ENCODE data around the gene BRIP1.
"Not testable (repeated sequence)": the region's sequence is repeated elsewhere in the genome, so short reads cannot be mapped to it uniquely, and the experiment has no call there.

The BRIP1 gene

GRCh38 chr17:61673019-61673897 lies 190.1 kb downstream of the BRIP1 start:
- not testable (repeated sequence) for DNase-seq (ENCODE audit: extremely low read depth in 1 of 2, low read depth in 1 of 2)

- DNase-seq (ENCODE audit: extremely low read depth in 1 of 2, low read depth in 1 of 2) = no peak
Observed at GRCh38 chr17:61672140-61672539, 191.2 kb downstream of the BRIP1 start.

- no peak for DNase-seq (ENCODE audit: extremely low read depth in 1 of 2, low read depth in 1 of 2)
Observed at GRCh38 chr17:61670691-61671090, 192.6 kb downstream of the BRIP1 start.

- DNase-seq (ENCODE audit: extremely low read depth in 1 of 2, low read depth in 1 of 2) = no peak
Observed at GRCh38 chr17:61669522-61669921, 193.8 kb downstream of the BRIP1 start.

GRCh38 chr17:61668486-61668885 lies 194.8 kb downstream of the BRIP1 start:
- no peak for DNase-seq (ENCODE audit: extremely low read depth in 1 of 2, low read depth in 1 of 2)

GRCh38 chr17:61666406-61667088 lies 196.8 kb downstream of the BRIP1 start:
- DNase-seq (ENCODE audit: extremely low read depth in 1 of 2, low read depth in 1 of 2) = not testable (repeated sequence)

- DNase-seq (ENCODE audit: extremely low read depth in 1 of 2, low read depth in 1 of 2) = no peak
Observed at GRCh38 chr17:61663310-61663709, 200.0 kb downstream of the BRIP1 start.

GRCh38 chr17:61662741-61663140 lies 200.6 kb downstream of the BRIP1 start:
- DNase-seq (ENCODE audit: extremely low read depth in 1 of 2, low read depth in 1 of 2) = no peak

- DNase-seq (ENCODE audit: extremely low read depth in 1 of 2, low read depth in 1 of 2) = no peak
Observed at GRCh38 chr17:61662186-61662585, 201.1 kb downstream of the BRIP1 start.

GRCh38 chr17:61660746-61661485 lies 202.4 kb downstream of the BRIP1 start:
- no peak for DNase-seq (ENCODE audit: extremely low read depth in 1 of 2, low read depth in 1 of 2)

- no peak for DNase-seq (ENCODE audit: extremely low read depth in 1 of 2, low read depth in 1 of 2)
Observed at GRCh38 chr17:61659437-61659836, 203.9 kb downstream of the BRIP1 start.

GRCh38 chr17:61658183-61658582 lies 205.1 kb downstream of the BRIP1 start:
- DNase-seq (ENCODE audit: extremely low read depth in 1 of 2, low read depth in 1 of 2) = no peak

- DNase-seq (ENCODE audit: extremely low read depth in 1 of 2, low read depth in 1 of 2) = no peak
Observed at GRCh38 chr17:61657338-61657737, 206.0 kb downstream of the BRIP1 start.

- DNase-seq (ENCODE audit: extremely low read depth in 1 of 2, low read depth in 1 of 2) = no peak
Observed at GRCh38 chr17:61656721-61657217, 206.6 kb downstream of the BRIP1 start.

- DNase-seq (ENCODE audit: extremely low read depth in 1 of 2, low read depth in 1 of 2) = no peak
Observed at GRCh38 chr17:61650749-61651148, 212.6 kb downstream of the BRIP1 start.

- no peak for DNase-seq (ENCODE audit: extremely low read depth in 1 of 2, low read depth in 1 of 2)
Observed at GRCh38 chr17:61648587-61648986, 214.7 kb downstream of the BRIP1 start.

GRCh38 chr17:61647047-61647446 lies 216.3 kb downstream of the BRIP1 start:
- DNase-seq (ENCODE audit: extremely low read depth in 1 of 2, low read depth in 1 of 2) = no peak

- DNase-seq (ENCODE audit: extremely low read depth in 1 of 2, low read depth in 1 of 2) = no peak
Observed at GRCh38 chr17:61646482-61646881, 216.8 kb downstream of the BRIP1 start.

- DNase-seq (ENCODE audit: extremely low read depth in 1 of 2, low read depth in 1 of 2) = no peak
Observed at GRCh38 chr17:61645920-61646319, 217.4 kb downstream of the BRIP1 start.

- DNase-seq (ENCODE audit: extremely low read depth in 1 of 2, low read depth in 1 of 2) = no peak
Observed at GRCh38 chr17:61644800-61645774, 218.2 kb downstream of the BRIP1 start.

Data from stimulated activated CD8-positive, alpha-beta memory T cell treated with anti-CD3 and anti-CD28 coated beads, Interleukin-7, amount 100 ng/mL, for 48 hours (primary cell).